GM19023 (cell line): ENCODE measurements around the gene AKR1C2.
"Not testable (repeated sequence)": the region's sequence is repeated elsewhere in the genome, so short reads cannot be mapped to it uniquely, and the experiment has no call there.

ENCODE experiments used
- ATAC-seq: cut with Tn5 transposase; IDR thresholded peaks from one replicate; pipeline ENCODE4 v1.9.1; 2021; ENCODE audit warnings: mild to moderate bottlenecking, moderate library complexity; ENCODE audit not compliant: unreplicated experiment

AKR1C2 gene

DNA sequence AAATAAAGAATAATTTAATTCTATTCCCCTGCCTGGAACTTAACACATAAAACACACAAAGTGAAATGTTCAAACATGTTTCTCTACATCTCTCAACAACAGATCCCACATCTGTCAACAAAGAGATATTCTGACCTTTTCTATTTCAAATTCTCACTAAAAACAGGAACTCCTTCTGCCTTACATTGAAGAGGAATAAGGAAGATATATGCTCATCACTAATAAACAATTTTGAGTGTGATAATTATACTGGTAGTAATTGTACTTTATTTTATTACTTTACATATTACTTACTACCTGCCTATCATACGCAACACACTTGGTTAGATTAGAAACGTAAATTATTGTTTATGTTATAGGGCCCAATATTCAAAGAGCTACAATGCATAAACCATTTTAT lies 13.4 kb downstream of the AKR1C2 start:
- no peak for ATAC-seq

DNA sequence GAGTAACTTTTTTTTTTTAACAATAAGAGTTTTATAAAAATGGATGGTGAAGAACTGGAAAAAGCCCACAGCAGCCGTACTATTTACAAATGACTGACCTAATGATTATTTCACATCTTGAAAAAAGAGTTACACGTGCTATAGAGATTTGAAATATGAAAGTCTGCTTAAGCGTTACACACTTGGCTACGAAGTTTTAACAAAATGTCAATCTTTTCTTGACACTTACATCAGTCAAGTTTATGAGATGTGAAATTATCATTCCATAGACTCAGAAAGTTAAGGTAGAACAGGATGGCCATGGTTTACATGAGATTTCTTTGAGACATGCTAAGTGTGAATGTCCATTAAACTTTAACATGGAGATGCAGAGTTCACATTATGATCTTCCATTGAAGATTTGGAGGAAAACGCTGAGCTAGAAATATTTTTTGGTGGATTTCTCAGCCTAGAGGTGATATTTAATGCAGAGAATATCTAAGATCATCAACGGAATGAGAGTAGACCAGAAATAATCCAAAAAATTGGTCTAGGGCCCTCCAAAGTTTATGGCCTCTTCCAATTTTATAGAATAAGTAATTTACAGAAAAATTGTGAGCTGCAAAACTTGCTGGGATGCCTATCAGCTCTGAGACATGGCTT lies 15.5 kb downstream of the AKR1C2 start:
- not testable (repeated sequence) for ATAC-seq

DNA sequence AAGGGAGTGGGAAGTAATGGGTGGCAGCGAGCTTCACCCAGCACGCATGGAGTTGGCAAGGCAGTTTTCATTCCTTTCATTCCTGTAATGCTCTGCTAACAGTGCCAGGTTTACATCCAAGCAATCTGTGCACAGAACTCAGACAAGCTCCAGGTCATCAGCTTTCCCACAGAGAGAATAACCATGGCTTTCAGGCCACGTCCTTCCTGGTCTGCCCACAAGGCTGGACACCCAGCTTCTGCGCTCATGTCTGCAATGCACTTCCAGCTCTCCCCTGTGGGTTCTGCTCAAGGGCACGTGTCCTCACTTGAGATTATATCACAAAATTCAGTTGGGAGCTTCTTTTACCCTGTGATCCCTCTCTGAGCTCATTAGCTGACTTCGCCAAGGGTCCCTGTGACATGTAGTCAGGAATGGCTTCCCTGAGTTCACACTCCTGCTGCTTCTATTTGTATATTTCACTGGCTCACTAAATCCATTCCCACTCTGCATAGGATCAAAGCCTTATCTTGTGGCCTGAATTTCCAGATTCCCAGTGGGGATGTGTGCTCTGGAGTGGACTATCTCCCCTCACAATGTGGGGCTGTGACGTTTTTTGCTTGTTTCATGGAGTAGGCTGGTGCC lies 18.6 kb downstream of the AKR1C2 start:
- ATAC-seq: no peak

DNA sequence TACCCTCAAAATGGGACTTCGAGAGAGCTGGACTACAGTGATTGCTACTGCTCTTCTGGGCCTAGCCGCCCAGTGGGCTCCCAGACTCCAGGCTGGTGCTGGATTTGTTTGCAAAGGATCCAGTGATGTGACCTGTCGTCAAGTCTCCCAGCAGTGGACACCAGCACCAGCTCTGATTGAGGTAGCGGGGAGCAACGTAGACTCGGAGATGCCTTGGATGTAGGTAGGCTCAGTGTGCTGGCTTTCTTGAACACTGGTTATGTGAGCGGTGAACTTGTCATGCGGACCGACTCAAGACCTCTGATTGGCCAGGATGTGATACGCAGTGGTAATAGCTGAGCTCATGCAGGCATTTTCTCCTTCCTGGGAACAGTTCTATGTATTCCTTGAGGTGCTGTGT lies 19.4 kb downstream of the AKR1C2 start:
- no peak for ATAC-seq

DNA sequence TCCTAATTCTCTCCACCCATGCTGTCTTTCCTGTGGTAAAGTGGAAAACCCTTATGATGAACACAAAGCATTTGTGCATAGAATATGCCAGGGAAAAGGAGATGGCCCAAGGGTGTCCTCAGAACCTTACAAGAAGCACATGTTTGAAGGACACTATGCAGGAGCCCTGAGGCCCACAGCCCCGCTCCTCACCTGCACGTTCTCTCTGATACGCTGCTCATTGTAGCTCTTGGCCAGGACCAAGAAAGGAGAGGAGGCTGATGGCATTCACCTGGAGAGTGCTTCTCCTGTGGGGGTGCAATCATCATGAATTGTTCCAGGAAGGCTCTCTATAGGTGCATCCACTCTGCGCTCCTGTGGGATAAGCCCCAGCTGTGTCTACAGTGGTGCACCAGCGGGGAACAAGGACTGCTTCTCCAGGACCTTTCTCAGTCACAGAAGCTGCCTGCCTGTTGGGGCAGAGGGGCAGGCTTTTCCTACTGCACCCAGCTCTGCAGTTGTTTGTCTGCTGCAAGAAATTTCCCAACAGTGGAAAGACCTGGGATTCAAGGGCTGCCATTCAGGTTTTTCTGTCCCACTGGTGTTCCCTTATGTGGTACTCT lies 19.9 kb downstream of the AKR1C2 start:
- ATAC-seq: no peak

DNA sequence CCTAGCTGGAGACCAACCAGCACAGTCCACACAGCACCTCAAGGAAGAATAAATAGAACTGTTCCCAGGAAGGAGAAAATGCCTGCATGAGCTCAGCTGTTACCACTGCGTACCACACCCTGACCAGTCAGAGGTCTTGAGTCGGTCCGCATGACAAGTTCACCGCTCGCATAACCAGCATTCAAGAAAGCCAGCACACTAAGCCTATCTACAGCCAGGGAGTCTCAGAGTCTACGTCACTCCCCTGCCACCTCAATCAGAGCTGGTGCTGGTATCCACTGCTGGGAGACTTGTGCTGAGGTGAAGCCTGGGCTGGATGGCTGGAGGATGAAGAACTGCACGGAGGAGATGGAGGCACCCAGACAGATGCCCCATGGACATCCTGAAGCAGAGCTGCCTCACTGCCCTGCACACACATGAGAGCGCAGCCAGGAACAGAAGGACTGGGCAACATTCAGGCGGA lies 20.9 kb downstream of the AKR1C2 start:
- ATAC-seq: no peak

DNA sequence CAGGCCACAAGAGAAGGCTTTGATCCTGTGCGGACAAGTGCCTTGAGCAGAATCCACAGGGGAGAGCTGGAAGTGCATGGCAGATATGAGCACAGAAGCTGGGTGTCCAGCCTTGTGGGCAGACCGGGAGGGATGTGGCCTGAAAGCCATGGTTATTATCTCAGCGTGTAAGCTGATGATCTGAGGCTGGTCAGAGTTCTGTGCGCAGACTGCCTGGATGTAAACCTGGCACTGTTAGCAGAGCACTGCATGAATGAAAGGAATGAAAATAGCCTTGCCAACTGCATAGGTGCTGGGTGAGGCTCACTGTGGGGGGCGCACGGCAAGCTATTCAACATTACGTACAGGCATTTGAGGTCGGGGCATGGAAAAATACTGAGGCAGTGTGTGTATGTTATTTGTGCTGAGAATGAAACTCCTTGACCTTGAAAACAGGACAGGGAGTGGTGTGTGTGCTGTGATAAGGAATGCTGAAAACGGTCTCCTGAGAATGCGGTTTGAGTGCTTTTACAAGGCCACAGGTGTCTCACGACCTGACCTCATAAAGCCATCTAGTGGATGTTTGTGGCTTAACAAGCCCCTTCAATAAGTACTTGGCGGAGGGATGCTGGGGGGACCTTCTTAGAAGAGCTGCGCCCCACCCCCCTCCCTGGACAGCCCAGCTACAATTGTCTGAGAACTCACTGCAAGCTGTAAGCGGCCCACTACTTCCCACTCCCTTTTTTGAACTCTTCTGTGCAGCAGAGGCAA lies 21.8 kb downstream of the AKR1C2 start:
- ATAC-seq: no peak

DNA sequence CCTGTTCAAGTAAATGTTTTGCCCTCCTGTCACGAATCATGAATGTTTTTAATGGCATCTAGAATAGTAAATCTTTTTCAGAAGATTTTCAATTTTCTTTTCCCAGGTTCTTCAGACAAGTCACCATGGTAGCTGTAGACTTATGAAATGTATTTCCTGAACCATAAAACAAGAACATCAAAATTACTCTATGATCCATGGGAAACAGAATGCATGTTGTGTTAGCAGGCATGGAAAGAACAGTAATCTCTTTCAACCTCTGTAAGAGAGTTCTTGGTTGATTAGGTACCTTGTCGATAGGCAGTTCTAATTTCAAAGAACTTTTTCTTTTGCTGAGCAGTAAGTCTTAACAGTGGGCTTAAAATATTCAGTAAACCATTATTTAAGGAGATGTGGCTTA lies 22.9 kb downstream of the AKR1C2 start:
- no peak for ATAC-seq

DNA sequence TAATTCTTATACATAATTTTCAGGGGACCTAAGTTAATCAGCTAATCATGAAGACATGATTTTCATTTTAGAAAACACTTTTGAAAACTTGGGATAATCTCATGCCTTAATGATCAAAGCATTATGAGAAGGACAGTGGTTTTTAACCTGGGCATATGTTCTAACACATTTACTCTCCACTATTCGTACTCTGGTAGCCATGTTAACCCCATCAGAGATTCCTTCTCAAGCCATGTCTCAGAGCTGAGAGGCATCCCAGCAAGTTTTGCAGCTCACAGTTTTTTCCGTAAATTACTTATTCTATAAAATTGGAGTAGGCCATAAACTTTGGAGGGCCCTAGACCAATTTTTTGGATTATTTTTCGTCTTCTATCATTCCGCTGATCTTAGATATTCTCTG lies 24.8 kb downstream of the AKR1C2 start:
- ATAC-seq: no peak

DNA sequence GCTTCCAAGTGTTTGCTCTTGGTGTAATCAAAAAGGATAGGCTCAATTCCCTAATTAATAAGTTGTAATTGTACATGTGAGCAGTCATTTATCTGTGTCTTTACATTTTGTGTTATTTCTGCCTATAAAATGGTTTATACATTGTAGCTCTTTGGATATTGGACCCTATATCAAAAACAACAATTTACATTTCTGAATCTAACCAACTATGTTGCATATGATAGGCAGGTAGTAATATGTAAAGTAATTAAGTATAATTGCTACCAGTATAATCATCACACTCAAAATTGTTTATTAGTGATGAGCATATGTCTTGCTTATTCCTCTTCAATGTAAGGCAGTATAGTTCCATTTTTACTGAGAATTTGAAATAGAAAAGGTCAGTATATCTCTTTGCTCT lies 26.6 kb downstream of the AKR1C2 start:
- ATAC-seq: no peak

DNA sequence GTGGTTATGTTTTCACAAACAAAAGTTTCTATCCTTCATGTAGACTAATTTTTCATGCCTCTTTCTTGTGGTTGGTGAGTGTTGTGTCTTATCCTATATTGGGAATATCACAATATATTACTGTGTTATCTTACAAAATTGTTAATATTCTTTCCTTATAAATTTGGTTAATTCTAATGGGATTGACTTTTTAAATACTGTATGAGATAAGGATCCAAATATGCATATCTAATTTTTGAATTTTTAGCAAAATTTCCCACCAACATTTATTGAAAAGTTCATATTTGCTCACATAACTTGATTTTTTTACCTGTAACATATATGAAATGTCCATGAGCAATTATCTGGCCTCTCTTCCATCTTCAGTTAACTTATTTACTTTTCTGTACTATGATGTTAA lies 29.3 kb downstream of the AKR1C2 start:
- ATAC-seq: not testable (repeated sequence)

DNA sequence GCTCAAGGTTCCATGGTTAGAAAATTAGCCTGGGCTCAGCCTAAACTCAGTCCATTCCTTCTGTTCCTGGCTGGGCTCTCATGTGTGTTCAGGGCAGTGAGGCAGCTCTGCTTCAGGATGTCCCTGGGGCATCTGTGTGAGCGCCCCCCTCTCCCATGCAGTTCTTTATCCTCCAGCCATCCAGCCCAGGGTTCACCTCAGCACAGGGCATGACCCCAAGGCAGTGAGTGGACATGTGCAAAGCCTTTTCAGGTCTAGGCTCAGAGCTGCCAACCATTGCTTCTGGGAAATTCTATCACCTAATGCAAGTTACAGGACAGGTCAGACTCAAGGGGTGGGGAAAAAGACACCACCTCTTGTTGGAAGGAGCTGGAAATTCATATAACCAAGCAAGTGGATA lies 30.4 kb downstream of the AKR1C2 start:
- not testable (repeated sequence) for ATAC-seq

DNA sequence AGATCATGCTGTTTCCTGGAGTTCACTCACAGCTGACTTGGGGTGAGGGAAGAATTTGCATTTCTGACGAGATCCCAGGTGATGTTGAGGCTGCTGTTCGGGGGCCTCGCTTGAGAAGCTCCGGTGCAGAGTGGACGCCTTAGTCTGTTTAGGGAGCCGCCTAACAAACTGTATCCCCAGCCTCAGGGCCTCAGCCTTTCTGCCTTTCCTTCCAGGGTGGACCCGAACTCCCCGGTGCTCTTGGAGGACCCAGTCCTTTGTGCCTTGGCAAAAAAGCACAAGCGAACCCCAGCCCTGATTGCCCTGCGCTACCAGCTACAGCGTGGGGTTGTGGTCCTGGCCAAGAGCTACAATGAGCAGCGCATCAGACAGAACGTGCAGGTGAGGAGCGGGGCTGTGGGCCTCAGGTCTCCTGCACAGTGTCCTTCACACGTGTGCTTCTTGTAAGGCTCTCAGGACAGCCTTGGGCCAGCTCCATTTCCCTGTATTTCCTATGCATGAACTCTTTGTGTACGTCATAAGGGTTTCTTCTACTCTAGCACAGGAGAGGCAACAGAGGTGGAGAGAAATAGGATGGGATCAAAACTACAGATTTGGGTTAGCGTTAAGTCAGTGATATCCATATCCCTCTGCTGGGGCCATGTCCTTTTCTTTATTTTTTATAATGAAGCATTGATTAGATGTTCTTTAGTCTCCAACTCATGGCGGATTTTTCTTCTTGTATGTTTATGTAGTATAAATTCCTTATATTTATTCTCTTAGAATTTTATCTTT lies 31.1 kb downstream of the AKR1C2 start:
- not testable (repeated sequence) for ATAC-seq

DNA sequence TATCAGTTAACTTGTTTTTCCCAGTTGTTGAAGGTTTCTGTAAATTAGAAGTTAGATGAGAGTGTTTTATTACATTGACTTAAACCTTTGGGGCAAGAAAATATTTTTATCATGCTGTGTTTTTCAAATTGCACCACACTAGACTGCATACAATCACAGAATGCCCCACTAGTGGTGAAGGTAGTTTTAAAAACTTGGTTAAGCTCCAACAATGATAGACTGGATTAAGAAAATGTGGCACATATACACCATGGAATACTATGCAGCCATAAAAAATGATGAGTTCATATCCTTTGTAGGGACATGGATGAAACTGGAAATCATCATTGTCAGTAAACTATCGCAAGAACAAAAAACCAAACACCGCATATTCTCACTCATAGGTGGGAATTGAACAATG lies 33.3 kb downstream of the AKR1C2 start:
- ATAC-seq: not testable (repeated sequence)

DNA sequence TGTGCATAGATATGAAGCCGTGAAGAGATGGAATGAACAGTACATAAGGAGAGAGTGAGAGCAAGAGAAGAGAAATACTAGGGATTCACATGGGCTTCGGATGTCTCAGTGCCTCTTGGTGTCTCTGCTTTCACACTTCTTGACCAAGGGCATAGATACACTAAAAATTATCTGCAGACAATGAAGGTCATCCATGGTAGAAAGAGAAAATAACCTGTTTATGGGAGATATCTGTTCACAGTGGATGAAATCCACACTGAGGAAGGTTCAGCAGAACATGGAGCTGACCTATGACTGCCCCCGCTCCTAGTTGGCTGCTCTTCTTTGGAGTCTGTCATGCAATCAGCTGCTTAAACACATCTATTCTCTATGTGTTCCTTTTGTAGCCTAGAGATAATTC lies 34.4 kb downstream of the AKR1C2 start:
- not testable (repeated sequence) for ATAC-seq

DNA sequence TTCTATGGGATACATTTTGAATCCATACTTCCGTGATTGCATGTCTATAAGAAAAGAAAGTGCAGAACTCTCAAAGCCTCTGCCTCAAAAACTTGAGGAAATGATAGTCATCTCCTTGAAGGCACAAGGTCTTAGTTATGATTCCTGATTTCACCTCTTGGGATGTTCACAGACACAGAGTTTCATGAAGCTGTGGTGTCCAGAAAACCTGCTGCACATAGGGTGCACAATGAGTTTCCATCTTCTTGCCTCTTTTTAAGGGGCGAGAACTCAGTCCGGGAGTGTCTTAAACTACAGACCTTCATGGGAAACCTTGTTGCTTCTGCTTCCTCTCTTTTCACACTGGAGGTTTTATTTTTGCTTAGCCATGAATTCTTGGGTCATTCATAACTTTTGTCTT lies 36.5 kb downstream of the AKR1C2 start:
- ATAC-seq: not testable (repeated sequence)

DNA sequence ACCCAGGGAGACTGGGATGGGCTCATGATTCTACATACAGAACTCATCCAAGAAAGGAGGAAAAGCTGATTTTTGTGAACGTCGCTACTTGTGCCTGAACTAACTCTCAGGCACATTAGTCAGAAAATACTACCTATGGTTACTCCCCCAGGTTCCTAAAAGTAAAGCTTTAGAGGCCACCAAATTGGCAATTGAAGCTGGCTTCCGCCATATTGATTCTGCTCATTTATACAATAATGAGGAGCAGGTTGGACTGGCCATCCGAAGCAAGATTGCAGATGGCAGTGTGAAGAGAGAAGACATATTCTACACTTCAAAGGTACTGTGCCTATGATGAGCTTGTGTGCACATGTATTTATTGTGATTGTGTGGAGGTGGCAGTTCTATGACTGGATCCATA lies 37.9 kb downstream of the AKR1C2 start:
- ATAC-seq: not testable (repeated sequence)

DNA sequence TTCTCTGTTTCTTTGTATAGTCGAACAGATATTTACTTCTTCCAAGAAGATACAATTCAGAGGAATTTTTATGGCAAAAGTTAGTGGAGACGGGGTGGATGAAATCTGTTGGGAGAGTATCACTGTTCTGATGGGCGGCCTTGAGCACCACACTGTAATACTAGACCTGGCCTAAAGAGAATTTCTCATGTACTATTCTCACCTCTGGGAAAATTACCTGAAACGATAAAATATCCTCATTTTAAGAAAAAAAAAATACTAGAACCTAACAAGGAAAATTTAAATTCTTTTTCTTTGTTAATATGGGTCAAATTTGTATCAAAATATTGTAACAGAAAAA lies 39.9 kb downstream of the AKR1C2 start:
- ATAC-seq: not testable (repeated sequence)

DNA sequence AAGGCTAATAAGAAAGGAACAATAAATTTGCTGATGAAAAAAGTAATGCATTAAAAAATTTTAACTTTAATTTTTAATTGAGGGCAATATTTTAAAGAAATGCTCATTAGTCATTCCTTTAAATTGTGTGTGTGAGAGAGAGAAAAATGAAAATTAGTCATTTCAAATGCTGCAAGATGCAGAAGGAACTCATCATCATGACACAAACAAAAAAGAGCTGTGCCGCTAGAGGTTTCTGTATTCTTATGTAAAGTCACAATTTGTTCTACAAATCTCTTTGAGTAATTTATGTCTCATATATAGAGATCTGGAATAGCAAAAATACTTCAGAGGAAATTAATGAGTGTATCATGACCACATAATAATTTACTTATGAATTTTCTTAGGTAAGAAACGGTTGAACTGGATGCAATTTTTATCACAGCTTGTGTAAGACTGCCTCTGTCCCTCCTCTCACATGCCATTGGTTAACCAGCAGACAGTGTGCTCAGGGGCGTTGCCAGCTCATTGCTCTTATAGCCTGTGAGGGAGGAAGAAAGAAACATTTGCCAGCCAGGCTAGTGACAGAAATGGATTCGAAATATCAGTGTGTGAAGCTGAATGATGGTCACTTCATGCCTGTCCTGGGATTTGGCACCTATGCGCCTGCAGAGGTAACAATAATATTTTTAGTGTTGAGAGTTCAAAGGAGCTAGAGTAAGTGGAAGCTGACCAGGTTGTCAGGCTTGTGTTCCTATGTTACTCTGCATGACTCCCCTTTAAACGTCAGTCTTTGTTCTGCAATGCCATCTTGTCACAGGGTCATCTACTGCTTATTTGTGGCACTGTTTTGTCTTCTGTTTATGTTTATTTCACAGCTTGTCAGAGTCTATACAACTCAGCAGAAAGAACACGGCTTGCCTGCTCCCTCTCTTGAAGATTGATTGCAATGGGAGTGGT lies 40.5 kb downstream of the AKR1C2 start, which contains the start of gene AKR1C1:
AKR1C1 (plus strand) TSS at position 540 of the 939 bp plus-strand sequence; CDS start at position 570, 30 bp downstream.
- not testable (repeated sequence) for ATAC-seq

DNA sequence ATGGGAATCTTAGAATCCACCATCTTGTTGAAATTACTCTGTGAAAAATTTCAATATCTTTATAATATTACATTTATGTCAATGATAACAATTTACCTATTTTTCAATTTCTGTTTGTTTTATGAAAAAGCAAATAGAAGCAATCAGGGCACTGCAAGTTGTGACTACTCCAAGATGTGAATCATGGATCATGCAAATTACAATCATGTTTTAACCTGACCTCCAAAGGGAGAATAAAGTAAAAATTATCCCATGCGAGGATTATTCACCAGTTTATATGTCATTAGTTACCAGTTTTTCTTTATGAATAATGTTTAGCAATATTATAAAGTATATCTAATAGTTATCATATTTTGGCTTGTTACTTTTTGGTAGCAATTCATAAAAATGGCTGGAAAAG lies 41.3 kb downstream of the AKR1C2 start:
- ATAC-seq: not testable (repeated sequence)
